HepG2 (cell line): ENCODE results near the gene MTCH1. TPM values are rescaled to one million over a fixed set of nuclear protein-coding genes. Genes with fewer than 3 reads are reported as not detected.

Experiments used
- AKNA ChIP-seq: sonication (generic); formaldehyde crosslinking; IDR thresholded peaks from 2 replicates; pipeline ENCODE4 v1.4.0; 2020; ENCODE audit warnings: missing genetic modification reagents, borderline replicate concordance
- ATF3 ChIP-seq: sonication (generic); formaldehyde crosslinking; IDR thresholded peaks from 2 replicates; pipeline ENCODE4 v1.4.0; 2020; ENCODE audit warnings: missing genetic modification reagents
- CTCF ChIP-seq: sonication (generic); formaldehyde crosslinking; IDR thresholded peaks from 2 replicates; pipeline ENCODE4 v1.5.0; 2020; ENCODE audit warnings: mild to moderate bottlenecking, missing genetic modification reagents, moderate library complexity
- ETV5 ChIP-seq: IDR thresholded peaks from 2 replicates; pipeline ENCODE4 v1.6.1; 2018; ENCODE audit warnings: missing biosample characterization, missing genetic modification reagents, inconsistent platforms, borderline replicate concordance
- HIVEP1 ChIP-seq: sonication (generic); formaldehyde crosslinking; IDR thresholded peaks from 2 replicates; pipeline ENCODE4 v1.4.0; 2020; ENCODE audit warnings: mild to moderate bottlenecking, missing genetic modification reagents
- JUND ChIP-seq: sonication (generic); formaldehyde crosslinking; IDR thresholded peaks from 2 replicates; pipeline ENCODE4 v1.8.0; 2022; ENCODE audit warnings: mild to moderate bottlenecking, missing genetic modification reagents
- NR3C1 ChIP-seq: sonication (generic); formaldehyde crosslinking; IDR thresholded peaks from 2 replicates; pipeline ENCODE4 v1.4.0; 2020; ENCODE audit warnings: missing genetic modification reagents
- POLR2G ChIP-seq: fragments of 200-400 bp; formaldehyde crosslinking; IDR thresholded peaks from 2 replicates; pipeline ENCODE4 v1.6.1; 2018; ENCODE audit warnings: mild to moderate bottlenecking, low read depth, low read length, moderate library complexity
- REST ChIP-seq, 2 experiments: IDR thresholded peaks; 2 replicates each; pipeline ENCODE4 v1.6.1; 2011 to 2012; ENCODE audit warnings: low read length in 2 of 2, borderline replicate concordance in 1 of 2, low read depth in 1 of 2, mild to moderate bottlenecking in 1 of 2, moderate library complexity in 1 of 2
- ZBTB14 ChIP-seq: sonication (generic); formaldehyde crosslinking; IDR thresholded peaks from 2 replicates; pipeline ENCODE4 v1.4.0; 2020; ENCODE audit warnings: missing genetic modification reagents
- ZKSCAN5 ChIP-seq: sonication (generic); formaldehyde crosslinking; IDR thresholded peaks from 2 replicates; pipeline ENCODE4 v1.5.1; 2020; ENCODE audit warnings: mild to moderate bottlenecking, missing genetic modification reagents
- ZNF274 ChIP-seq: sonication (generic); formaldehyde crosslinking; IDR thresholded peaks from 2 replicates; pipeline ENCODE4 v1.5.1; 2020; ENCODE audit warnings: mild to moderate bottlenecking, missing genetic modification reagents
- ZNF576 ChIP-seq: sonication (generic); formaldehyde crosslinking; IDR thresholded peaks from 2 replicates; pipeline ENCODE4 v1.4.0; 2020; ENCODE audit warnings: mild to moderate bottlenecking, missing genetic modification reagents
- ZNF580 ChIP-seq: IDR thresholded peaks from 2 replicates; pipeline ENCODE4 v1.6.1; 2016; ENCODE audit warnings: low read depth, borderline replicate concordance
- polyA plus RNA-seq, 8 experiments: library from polyadenylated mRNA; depleted of rRNA in 3 of 8; stranded (reverse) in 7 of 8; unstranded in 1 of 8; fragments of >200 nt; fragmentation: Illumina TruSeq in 4 of 8; extraction: Trizol in 4 of 8; gene quantifications; 2 replicates each; pipeline versions ENCODE4 v1.2.1 to v1.2.3, GENCODE V29; 2011 to 2016; ENCODE audit warnings: low read depth in 4 of 8, missing spikeins in 1 of 8, mixed read lengths in 1 of 8; ENCODE audit not compliant: insufficient read depth in 1 of 8
- total RNA-seq, 5 experiments: library from RNA; depleted of rRNA; stranded (reverse); fragments of >200 nt; fragmentation: Illumina TruSeq; extraction: Trizol; gene quantifications; 2 replicates each; pipeline ENCODE4 v1.2.3, GENCODE V29; 2016; ENCODE audit warnings: low read depth in 1 of 5

Gene MTCH1
- total and polyA plus RNA-seq, 2 of the 13 experiments (the other 11 are each of a cell fraction or from before 2014, with no cell fraction given), result 86.2 to 144 TPM

GRCh38 chr6:37025621-37026466 is 39.8 kb upstream of the MTCH1 start (continued):
- TF ChIP-seq ZBTB14 (CRISPR knock-in tag) (no peak), ETV5 (CRISPR knock-in tag) (no peak), ZNF274 (0 out of 2 replicates have a peak, but pooled peaks have one; percentile 49), ZNF580 (CRISPR knock-in tag) (no peak), ZNF576 (CRISPR knock-in tag) (no peak), NR3C1 (CRISPR knock-in tag) (no peak), JUND (CRISPR knock-in tag) (no peak), AKNA (CRISPR knock-in tag) (no peak), ZKSCAN5 (CRISPR knock-in tag) (no peak), CTCF (CRISPR knock-in tag) (0 out of 2 replicates have a peak, but pooled peaks have one; percentile 11), ATF3 (no peak), POLR2G (no peak), REST (IDR thresholded peaks at IDR 0.05; ENCODE audit: borderline replicate concordance in 1 of 2, low read depth in 1 of 2, low read length in 2 of 2) (peak in 1 of 2 experiments; percentile 36; a peak in 2 of 4 replicates), HIVEP1 (CRISPR knock-in tag) (no peak)
